Measurements from ENCODE around the gene CSGALNACT2. TPM values are rescaled to one million over a fixed set of nuclear protein-coding genes. Genes with fewer than 3 reads are reported as not detected.

The CSGALNACT2 gene
- total RNA-seq, 2 experiments from 2014 or later, result 13.2 to 33.6 TPM

DNA sequence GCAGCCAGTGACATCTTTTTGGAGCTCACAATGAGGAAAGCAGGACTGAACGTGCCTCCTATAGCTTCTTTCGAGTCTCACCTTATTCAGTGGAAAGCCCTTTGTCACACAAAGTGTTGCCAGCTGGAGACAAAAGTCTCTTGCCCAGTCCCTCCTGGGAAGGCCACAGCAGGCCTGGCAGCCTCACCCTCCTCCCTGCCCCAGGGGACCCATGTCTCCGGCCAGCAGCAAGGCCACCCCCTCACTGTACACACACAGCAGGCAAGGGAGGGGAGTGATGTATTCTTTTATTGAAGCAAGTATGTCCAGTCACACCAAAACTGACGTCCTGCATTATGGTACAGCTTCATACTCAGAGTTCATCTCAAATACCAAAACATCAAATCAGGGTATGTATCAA, 56.0 kb downstream of the CSGALNACT2 start:
- Histone ChIP-seq H3K9me3 (ENCODE audit: low read length) (no peaks in the 10 kb centered on the region), H3K36me3 (ENCODE audit: insufficient read depth, low read length) (no peaks in the 10 kb centered on the region), H2AFZ (ENCODE audit: low read length) (no peak overlapping the region), H3K4me2 (ENCODE audit: low read length) (no peak overlapping the region), H4K20me1 (ENCODE audit: insufficient read depth, low read length) (no peaks in the 10 kb centered on the region), H3K4me3 (ENCODE audit: low read depth, low read length, poor library complexity, severe bottlenecking) (no peak overlapping the region), H3K4me1 (ENCODE audit: insufficient read depth, low read length, poor library complexity, severe bottlenecking) (no peaks in the 10 kb centered on the region), H3K79me2 (ENCODE audit: insufficient read depth, low read depth, low read length) (no peaks in the 10 kb centered on the region), H3K27ac (ENCODE audit: low read depth, low read length, poor library complexity, severe bottlenecking) (no peak overlapping the region), H3K9me2 (ENCODE audit: insufficient read depth, low read length) (no peaks in the 10 kb centered on the region)
- no peak for TF ChIP-seq EZH2phosphoT487 (IDR thresholded peaks at IDR 0.05; ENCODE audit: borderline replicate concordance, low read depth, low read length)
- TF ChIP-seq, protein P1, sequence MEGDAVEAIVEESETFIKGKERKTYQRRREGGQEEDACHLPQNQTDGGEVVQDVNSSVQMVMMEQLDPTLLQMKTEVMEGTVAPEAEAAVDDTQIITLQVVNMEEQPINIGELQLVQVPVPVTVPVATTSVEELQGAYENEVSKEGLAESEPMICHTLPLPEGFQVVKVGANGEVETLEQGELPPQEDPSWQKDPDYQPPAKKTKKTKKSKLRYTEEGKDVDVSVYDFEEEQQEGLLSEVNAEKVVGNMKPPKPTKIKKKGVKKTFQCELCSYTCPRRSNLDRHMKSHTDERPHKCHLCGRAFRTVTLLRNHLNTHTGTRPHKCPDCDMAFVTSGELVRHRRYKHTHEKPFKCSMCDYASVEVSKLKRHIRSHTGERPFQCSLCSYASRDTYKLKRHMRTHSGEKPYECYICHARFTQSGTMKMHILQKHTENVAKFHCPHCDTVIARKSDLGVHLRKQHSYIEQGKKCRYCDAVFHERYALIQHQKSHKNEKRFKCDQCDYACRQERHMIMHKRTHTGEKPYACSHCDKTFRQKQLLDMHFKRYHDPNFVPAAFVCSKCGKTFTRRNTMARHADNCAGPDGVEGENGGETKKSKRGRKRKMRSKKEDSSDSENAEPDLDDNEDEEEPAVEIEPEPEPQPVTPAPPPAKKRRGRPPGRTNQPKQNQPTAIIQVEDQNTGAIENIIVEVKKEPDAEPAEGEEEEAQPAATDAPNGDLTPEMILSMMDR (conservative IDR thresholded peaks at IDR 0.05; ENCODE audit: low read length), result no peak
- intact Hi-C loops (cut with micrococcal nuclease; ENCODE audit: unreplicated experiment), result no loop called here
- DNase-seq (ENCODE audit: low spot score), result no peak
- ChIA-PET CTCF (ENCODE audit: unreplicated experiment) (no interaction called here), POLR2A (interaction anchor here (0.9 kb wide), 1 partner anchor 37 kb away, joined by 3 read pairs; no protein-coding TSS in a partner anchor)
- no TSS peak for BruUV-seq (replicated peaks)

DNA sequence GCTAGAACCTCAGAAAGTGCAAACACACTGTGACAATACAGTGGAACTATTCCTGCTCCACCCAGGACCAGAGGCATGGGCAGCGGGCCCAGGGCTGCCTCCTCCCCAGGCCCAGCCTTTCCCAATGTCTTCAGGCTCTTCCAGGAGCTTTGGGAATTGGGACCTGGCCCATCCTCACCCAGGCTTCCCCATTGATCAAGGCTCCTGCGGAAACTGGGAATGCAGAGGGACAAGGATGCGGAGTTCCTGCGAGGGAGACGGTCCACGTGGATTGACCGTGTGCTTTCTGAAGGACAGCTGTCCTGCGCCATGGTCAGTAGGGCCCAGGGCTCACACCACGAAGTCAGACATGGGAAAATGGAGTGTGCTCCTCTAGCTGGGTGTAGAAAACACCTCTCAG, 56.6 kb downstream of the CSGALNACT2 start:
- ChIA-PET CTCF (ENCODE audit: unreplicated experiment) (no interaction called here), POLR2A (no interaction called here)
- BruUV-seq (replicated peaks), result no TSS peak

DNA sequence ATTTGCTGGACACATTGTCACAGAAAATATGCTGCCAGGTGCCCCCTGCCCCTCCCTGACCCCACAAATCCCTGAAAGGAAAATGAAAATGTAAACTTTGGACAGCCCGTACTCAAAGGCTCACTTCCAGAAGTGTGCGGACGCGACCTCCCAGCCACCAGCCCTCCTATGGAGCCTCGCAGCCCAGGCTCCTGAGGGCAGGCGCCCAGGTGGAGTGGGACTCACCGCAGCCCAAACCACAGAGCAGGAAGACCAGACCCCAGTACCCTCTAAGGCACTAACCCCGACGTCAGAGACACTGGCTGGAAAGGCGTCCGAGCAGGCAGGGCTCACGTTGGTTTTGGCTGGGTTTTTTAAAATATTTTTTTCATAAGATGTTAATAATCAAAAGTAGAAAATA, 57.3 kb downstream of the CSGALNACT2 start:
- BruUV-seq (replicated peaks), result no TSS peak

More for the DNA sequence above, 56.6 kb downstream of the CSGALNACT2 start:
- Histone ChIP-seq H3K79me2 (ENCODE audit: insufficient read depth, low read depth, low read length) (no peaks in the 10 kb centered on the region), H3K36me3 (ENCODE audit: insufficient read depth, low read length) (no peaks in the 10 kb centered on the region), H3K27ac (ENCODE audit: low read depth, low read length, poor library complexity, severe bottlenecking) (no peak overlapping the region), H3K9me2 (ENCODE audit: insufficient read depth, low read length) (no peaks in the 10 kb centered on the region), H4K20me1 (ENCODE audit: insufficient read depth, low read length) (no peaks in the 10 kb centered on the region), H3K4me3 (ENCODE audit: low read depth, low read length, poor library complexity, severe bottlenecking) (no peak overlapping the region), H3K4me1 (ENCODE audit: insufficient read depth, low read length, poor library complexity, severe bottlenecking) (no peaks in the 10 kb centered on the region), H3K9me3 (ENCODE audit: low read length) (no peaks in the 10 kb centered on the region), H3K4me2 (ENCODE audit: low read length) (no peak overlapping the region), H2AFZ (ENCODE audit: low read length) (no peak overlapping the region)
- no peak for TF ChIP-seq EZH2phosphoT487 (IDR thresholded peaks at IDR 0.05; ENCODE audit: borderline replicate concordance, low read depth, low read length)
- TF ChIP-seq, protein P1 (conservative IDR thresholded peaks at IDR 0.05; ENCODE audit: low read length), result no peak
- DNase-seq (ENCODE audit: low spot score), result no peak
- intact Hi-C loops (cut with micrococcal nuclease; ENCODE audit: unreplicated experiment), result no loop called here

More for the DNA sequence above, 57.3 kb downstream of the CSGALNACT2 start:
- H3K9me3 ChIP-seq (ENCODE audit: low read length), result no peaks in the 10 kb centered on the region
- no peak overlapping the region for H3K27ac ChIP-seq (ENCODE audit: low read depth, low read length, poor library complexity, severe bottlenecking)
- H3K79me2 ChIP-seq (ENCODE audit: insufficient read depth, low read depth, low read length), result no peaks in the 10 kb centered on the region
- H2AFZ ChIP-seq (ENCODE audit: low read length), result no peak overlapping the region
- ChIA-PET POLR2A (interaction anchor here (0.6 kb wide), 2 partner anchors 8 to 12 kb away, joined by 3 to 4 read pairs; no protein-coding TSS in a partner anchor), CTCF (ENCODE audit: unreplicated experiment) (no interaction called here)
- no peaks in the 10 kb centered on the region for H3K4me1 ChIP-seq (ENCODE audit: insufficient read depth, low read length, poor library complexity, severe bottlenecking)
- H4K20me1 ChIP-seq (ENCODE audit: insufficient read depth, low read length), result no peaks in the 10 kb centered on the region
- H3K9me2 ChIP-seq (ENCODE audit: insufficient read depth, low read length), result no peaks in the 10 kb centered on the region
- no peak overlapping the region for H3K4me2 ChIP-seq (ENCODE audit: low read length)
- TF ChIP-seq, protein P1 (conservative IDR thresholded peaks at IDR 0.05; ENCODE audit: low read length), result no peak
- TF ChIP-seq EZH2phosphoT487 (IDR thresholded peaks at IDR 0.05; ENCODE audit: borderline replicate concordance, low read depth, low read length), result no peak
- intact Hi-C loops (cut with micrococcal nuclease; ENCODE audit: unreplicated experiment), result no loop called here
- no peak for DNase-seq (ENCODE audit: low spot score)
- H3K4me3 ChIP-seq (ENCODE audit: low read depth, low read length, poor library complexity, severe bottlenecking), result no peak overlapping the region
- H3K36me3 ChIP-seq (ENCODE audit: insufficient read depth, low read length), result no peaks in the 10 kb centered on the region
